DOHH2 (cell line): Measurements from ENCODE around the gene RRP1B.

Experiments used
- CTCF ChIP-seq: fragments of 200-600 bp; sonication (generic); IDR thresholded peaks from one replicate; pipeline ENCODE4 v1.5.1; 2014; ENCODE audit warnings: antibody characterized with exemption, mild to moderate bottlenecking, low read depth, low read length; ENCODE audit not compliant: poor library complexity, severe bottlenecking
- EZH2phosphoT487 ChIP-seq: fragments of 200-600 bp; sonication (generic); IDR thresholded peaks from 2 replicates; pipeline ENCODE4 v1.6.1; 2017; ENCODE audit warnings: borderline replicate concordance, mild to moderate bottlenecking, antibody characterized with exemption, low read length, moderate library complexity, mixed read lengths

- TF ChIP-seq CTCF = no peak
- TF ChIP-seq EZH2phosphoT487 = no peak
These were observed 73.7 kb downstream of the RRP1B start for GRCh38 chr21:43733060-43733459.
